Right renal cortex interstitium (tissue), 3 donors: ENCODE measurements around the gene CCDC88C. TPM values are rescaled to one million over a fixed set of nuclear protein-coding genes. Genes with fewer than 3 reads are reported as not detected.

Source experiments
- DNase-seq, 3 donors: peaks; one replicate each; pipeline ENCODE4 v3.0.0-alpha.2; 2013; ENCODE audit warnings: low read depth in 3 of 3, low spot score in 2 of 3
- polyA plus RNA-seq, 3 donors: library from polyadenylated mRNA; unstranded; fragments of 120-200 nt; gene quantifications; one replicate each; pipeline ENCODE4 v1.2.1, GENCODE V29; 2013; ENCODE audit not compliant: insufficient read length in 3 of 3

Gene CCDC88C
- polyA plus RNA-seq, 3 donors: 28.7 to 35.2 (median 31.2) TPM

DNA sequence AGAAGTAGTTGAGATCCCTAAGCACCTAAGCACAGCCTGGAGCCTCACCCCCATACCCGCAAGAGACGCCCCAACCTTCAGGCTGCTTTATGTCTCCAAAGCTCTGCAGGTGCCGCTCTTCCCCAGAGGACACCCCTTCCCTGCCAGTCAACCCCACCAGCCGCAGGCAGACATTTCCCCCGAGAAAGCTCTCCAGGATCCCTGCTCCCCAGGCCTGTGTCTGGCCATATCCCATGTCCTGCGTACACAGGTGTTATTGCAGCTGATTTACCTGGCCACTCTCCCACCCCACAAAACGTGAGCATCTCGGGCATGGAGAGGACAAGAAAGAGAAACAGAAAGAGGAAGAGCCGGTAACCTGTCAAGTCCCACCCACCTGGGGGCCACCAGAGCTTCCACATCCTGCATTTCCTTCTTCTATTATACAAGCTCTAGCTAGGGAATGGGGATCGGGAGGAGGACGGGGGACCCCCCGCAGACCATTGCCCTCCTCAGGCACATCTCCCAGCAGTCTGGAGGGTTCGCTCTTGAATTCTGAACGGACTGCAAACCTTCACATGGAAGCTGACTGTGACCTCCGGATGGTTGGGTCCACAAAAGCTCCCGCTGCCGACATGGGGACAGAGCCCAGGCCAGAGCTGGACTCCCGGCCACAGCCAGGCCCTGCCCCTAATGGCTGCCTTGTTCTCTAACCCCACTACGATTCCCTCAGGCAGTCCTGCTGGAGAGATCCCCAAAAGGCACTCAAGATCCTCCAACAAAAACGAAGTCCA lies 17.6 kb downstream of the CCDC88C start:
- no peak for DNase-seq

DNA sequence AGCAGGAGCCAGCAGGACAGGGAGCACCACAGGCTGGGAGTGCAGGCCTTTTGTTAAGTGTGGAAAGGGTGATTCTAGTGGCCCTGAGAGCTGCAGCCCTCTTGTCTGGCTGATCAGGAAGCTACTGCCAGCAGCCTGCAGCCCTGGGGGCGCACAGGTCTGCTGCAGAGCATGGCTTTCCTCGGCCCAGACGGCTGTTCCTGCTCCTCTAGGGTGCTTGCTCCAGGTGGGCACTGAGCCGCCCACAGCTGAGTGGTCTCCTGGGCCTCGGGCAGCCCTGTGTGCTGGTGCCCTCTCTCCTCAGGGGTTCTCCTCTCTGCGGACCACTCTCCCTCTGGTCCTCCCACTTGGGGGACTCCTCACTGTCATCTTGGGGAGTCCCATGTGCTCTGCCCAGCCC lies 18.9 kb downstream of the CCDC88C start:
- no peak for DNase-seq

DNA sequence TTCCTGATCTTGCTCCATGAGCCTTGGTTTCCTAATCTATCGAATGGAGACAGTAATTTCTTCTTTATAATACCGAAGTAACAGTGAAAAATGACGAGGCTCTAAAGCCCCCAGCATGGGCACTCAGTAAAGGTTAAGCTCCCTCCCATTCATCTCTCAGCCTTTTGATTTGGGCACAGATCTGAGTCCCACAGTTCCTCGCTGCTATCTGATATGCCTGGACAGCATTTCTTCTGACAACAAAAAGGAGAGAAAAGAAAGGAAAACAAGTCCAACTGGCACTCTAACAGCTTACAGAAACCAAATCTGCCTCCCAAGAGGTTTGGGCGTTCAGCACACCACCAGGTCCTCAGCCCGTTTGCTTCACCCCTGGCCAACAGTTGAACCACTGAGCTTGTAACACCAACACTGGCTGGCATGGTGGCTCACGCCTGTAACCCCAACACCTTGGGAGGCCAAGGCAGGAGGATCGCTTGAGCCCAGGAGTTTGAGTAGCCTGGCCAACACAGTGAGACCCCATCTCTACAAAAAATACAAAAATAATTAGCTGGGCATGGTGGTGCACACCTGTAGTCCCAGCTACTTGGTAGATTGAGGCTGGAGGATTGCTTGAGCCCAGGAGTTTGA lies 19.5 kb downstream of the CCDC88C start:
- no peak for DNase-seq

DNA sequence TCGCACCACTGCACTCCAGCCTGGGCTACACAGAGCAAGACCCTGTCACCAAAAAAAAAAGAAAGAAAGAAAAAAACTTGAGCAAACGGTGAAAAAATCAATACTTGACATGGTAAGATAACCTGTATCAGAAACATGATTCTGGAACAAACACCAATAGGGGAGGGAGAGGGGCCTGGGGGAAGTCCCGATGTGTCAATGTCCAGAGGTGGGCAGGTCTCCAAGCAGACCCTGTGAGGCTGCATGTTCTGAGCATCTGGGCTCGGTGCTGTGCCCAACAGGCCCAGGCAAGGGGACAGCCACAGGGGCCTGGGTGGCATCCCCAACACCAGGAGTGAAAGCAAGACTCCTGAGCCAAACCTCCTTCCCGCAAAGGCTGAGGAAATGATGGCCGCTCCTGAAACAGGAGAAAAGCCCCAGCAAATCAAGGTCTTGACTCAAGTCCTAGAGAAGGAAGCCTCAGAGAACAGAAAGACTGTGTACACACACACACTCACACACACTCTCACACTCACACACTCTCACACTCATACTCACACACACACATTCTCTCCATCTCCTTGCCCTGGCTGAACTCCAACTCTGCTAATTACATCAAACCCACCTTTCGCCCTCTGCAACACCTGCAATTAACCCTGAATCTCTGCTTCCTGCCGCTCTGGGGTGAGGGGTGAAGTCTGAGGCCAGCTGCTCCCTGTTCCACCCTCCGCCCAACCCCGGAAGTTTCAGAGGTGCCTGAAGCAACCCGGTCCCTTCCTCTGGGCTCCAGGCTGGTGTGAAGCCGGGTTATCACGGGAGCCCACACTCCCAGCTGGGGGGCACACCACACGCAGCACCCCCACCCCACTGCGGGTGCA lies 20.4 kb downstream of the CCDC88C start:
- DNase-seq: no peak

DNA sequence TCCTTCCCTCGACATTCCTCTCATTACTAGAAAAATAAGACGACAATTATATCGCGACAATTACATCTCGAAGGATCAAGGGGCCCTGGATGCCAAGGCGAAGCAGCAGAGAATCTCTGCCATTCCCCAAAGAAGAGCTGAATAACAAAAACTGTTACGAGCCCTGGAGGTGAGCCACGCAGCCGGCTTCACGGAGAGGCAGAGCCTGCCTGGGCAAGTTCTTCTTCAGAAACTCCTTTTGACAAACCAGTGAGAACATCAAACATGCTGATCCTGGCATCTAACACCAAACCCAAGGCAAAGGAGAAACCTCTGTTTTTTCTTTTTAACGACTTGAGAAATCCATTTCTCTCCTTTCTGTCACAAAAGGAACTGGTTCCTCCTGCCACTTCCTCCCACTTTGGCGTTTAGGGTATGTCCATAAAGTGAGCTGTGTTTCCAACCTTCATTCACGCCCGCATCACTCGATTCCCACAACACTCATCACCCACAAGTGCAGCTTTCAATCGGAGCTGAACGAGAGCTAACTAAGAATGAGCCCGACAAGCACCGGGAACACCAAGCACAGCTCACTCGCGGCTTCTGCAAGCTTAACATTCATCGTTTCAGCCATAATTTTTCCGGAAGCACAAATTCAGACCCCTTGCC lies 21.5 kb downstream of the CCDC88C start:
- no peak for DNase-seq

DNA sequence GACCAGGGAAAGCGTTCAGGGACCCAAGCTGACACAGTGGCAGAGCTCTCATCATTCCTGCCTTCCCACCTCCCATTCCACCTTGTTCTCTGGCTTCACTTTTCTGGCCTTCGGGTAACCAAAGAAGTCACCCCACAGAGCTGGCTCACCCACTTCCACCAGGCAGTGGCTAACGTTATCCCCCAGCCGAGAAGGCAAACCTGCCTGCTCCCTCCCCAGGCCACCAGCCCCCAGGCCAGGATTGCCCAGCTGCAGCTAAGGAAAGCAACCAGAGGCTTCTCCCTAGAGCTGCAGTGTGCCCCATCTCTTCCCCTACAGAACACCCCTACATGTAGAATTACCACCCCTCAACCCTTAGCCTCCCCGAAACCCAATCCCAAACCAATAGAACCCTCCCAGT lies 22.2 kb downstream of the CCDC88C start:
- no peak for DNase-seq

DNA sequence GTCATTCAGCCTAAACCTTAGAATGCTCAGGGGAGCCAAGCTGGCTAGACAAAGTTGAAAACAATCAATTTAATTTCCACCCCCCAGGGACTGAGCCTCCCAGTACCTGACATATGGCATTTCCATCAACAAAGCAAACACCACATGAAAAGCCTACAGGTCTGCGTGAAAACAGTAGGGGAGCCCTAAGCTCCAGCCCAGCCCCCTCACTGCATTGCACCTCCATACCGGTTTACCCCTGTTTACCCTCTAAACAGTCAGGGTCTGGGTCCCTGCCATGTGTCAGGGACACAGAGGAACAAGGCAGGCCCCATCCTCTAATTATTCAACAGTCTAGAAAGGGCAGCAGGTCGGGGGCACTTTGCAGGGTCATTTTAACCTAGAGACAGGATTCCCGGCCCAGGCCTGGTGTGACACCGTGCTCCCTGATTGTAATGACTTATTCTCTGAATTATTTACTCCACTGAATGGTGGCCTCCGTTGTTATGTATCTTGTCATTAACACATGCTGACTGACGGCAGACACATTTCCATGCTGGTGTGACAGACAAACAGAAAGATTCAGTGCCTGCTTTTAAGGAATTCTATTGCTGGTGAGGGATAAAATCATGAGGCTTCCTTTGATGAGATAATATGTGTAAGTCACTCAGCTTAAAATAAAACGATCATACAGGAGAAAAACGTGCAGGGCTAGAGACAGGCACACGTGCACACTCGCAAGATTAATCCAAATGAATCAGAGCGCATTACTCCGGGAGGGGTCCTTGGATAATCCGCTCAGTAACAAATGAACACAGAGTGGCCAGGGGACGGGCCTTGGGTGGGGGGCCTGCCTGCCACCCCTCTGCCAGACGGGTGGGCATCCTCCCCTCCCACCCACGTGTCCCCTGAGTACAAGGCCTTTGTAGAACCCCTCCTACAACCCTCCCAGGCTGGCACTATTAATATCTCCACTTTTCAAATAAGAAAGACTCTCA lies 23.2 kb downstream of the CCDC88C start:
- no peak for DNase-seq

DNA sequence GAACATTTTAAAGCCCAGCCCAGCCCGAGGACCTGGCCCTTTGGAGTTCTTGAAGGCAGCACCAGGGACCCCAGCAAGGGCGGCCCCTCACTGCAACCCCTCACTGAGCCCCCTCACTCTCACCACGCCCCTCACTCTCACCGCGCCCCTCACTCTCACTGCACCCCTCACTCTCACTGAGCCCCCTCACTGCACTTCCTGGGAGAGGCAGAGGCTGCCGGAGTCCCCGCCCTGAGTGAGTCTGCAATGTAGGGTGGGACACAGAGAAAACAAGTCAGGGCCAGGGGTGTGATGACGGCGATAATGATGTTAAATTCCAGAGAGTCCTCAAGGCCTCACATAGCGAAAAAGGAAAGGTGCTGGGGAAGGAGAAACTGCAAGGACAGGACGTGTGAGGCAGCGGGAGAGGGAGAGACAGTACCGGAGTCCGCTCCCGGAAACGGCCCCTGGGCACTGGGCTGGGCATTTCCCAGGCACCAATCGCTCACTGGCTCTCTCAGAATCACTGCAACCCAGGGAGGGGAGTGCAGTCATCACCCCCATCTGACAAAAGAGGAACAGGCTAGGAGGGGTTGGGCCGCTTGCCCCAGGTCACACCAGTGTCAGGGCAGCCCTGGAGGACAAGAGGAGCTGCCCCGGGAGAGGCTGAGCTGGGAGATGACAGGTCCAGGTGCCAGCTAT lies 24.9 kb downstream of the CCDC88C start:
- no peak for DNase-seq

DNA sequence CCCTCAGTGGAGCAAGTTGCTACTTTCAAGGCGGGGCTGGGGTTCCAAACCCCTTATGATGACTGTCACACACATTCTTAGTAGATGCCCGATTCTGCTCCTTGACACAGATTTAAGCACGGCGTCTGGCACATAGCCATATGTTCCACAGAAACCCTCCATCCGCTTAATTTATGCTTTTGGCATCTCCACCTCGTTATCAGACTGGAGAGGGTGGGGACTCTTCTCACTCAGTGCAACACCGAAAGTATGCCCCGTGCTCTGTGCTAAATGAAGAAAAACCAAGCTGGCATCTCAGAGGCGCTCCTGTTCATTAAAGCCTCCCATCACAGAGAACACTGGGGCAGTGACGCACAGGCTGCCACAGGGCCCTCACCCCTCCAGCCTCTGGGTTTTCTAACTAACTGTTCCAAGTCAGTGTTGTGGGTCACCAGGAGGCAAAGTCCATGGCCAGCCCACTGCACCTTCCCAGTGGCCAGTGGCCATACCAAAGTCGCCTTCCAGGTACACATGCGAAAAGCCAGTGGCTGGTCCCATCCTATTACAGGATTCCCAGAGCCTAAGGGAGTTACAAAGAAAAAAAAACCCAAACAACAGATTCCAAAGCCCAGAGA lies 27.3 kb downstream of the CCDC88C start:
- DNase-seq: no peak

DNA sequence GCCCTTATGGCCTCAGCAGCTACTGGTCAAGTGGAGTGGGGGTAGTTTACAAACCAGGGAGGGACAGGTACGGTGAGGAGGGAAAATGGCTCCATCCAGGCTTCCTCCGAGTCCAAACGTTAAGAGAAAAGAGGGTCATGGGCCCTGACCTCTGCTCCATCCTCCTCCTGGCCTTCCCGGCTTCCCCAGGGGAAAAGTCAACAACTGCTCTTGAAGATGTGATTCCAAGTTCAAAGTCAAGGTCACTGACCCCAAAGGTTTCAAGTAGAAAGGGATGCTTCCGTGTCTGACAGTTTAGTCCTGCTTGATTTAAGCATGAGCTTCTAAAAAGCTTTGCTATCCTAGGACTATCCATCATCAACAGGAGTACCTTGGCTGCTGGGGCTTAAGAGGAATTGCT lies 28.5 kb downstream of the CCDC88C start:
- DNase-seq: no peak

DNA sequence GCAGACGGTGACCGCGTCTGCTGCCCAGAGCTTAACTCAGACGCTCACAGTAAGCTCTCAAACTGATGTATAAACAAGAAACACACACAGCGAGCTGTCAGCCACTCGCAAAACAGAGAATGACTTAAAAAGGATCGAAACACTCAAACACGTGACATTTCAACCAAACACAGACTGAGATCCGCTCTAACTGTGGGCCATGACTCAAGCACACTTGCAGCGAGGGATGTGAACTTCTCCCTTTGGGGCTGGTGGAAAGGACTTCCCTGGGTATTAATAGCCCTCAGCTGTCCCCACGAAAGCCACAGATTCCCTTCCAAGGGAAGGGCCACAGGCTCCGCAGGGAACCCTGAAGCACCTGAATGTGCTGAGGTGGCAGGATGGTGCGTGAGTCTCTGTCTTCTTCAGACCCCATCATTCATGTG lies 29.1 kb downstream of the CCDC88C start:
- no peak for DNase-seq

DNA sequence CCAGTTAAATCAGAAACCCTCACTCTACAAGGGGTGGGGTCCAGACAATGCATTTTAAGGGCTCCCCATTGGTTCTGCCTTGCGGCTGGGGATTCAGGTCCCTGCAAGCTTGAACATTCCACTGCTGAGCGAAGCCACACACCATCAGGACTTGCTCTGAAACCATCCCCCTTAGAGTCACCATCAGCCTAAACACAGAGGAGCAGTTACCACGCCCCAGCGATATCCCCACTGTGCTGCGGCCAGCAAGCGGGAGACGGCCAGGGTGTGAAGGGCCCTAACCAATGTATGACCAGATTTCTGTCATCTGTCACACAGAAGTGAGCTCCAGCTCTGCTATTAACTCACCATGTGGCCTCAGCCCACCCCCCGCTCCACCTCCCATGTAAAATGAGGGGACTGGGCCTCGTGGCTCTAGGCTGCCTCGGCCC lies 29.7 kb downstream of the CCDC88C start:
- no peak for DNase-seq

DNA sequence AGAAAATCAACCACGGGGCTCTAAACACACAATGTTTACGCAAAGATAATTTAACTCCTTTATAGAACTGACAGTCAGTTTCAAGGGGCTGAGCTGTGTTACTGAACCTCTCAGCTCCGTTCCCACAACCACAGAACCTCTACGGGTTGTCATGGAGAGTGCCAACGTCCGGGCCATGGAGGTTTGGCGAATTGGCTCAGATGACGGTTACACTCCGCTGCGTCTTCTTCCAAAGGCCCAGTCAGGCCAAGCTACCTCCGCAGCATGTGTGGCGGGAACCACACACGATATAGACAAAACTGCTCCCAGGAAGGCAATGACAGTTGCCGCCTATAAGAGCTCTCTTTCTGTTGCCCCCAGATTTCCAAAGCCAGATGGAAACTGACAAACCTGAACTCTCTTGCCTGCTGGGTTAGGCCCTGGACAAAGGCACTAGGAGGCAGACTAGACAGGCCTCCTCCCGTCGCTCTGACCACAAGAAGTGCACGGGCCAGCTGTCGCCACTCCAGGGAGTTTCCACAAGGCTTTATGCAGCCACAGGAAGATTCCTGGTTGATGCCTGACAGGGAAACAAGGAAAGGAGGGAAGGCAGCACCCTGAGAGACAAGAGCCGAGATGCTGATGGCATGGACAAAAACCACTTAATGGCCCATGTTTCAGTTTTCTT lies 30.3 kb downstream of the CCDC88C start:
- no peak for DNase-seq

DNA sequence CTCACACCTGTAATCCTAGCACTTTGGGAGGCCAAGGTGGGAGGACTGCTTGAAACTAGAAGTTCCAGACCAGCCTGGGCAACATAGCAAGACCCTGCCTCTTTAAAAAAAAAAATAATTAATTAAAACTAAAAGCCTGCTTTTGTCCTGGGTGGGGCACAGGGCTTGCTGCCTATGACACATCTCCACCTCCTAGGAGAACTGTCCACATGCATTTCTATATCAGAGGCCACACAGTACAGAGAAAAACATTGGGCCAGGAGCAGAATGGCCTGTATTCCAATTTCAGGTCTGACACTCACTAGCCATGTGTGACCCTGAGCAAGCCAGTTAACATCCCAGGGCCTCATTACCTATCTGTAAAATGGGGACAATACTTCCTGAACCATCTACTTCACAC lies 31.9 kb downstream of the CCDC88C start:
- no peak for DNase-seq

DNA sequence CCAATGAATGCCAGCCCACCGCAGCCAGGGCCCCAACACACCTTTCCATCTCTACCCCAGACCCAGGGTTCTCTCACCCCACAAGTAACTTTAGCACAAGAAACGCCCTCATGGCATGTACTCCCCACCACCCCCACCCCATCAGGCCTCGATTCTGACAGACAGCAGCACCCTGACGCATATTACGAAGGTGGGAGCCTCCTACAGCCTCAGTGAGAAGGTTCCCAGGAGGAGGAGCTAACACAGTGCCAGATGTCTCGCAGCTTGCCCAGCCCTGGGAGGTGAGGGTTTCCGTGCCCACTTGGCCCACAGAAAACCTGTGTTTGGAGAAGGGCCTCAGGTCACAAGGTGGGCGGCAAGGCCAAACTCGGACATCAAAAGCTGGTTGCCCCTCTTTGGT lies 32.4 kb downstream of the CCDC88C start:
- DNase-seq: no peak

DNA sequence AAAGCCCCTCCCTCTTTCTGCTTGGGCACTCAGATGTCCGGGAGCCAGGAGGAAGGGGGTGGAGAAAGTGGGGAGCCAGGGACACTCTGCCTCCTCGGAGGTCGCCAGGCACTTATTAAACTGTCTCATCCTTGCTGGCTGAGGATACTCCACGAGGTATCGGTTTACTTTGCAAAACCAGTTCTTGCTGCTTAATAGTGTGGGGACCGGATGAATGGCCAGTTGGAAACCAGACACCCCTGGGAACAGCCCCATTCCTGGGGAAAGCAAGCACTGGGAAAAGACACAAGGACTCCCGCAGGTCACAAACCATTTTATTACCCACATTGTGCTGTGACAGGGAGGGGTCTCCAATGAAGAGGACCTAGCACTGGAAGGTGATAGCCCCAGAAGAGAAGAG lies 34.2 kb downstream of the CCDC88C start:
- peak; percentile 70 to 82 (median 71) for DNase-seq

DNA sequence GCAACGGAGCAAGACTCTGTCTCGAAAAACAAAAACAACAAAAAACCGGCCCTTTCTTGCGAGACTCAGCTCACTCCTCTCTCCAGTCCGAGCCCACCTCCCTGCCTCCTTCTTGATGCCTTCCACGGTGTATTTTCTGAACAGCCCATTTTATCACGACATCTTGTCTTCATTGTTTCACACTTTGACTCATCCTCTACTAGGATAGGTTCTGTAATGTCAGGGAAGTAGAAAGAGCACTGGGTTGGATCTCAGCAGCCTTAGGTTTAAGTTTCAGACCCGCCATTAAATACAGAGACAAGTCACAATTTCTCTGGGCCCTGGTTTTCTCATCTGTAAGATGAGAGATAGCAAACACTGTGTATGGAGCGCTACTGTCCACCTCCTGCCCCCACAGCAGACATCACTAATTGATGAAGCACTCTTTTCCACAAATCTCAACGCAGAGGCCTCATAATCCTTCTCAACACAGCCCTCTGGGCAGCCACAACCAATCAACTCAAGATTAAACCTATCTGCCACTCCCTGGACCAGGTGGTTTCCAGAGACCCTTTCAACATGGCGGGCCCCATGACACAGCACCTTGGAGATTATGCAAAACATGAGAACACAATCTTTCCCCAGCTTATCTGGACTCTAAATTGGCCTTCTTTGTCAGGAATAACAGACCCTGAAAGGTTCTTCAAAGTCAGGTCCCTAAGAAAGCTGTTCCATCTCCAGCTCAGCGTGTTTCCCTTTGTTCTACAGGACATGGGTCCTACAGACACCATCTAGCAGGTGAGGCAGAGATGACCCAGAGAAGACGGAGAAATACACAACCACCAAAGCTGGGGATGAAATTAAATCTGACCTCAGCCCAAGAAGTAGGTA lies 35.6 kb downstream of the CCDC88C start:
- no peak for DNase-seq
